Neural progenitor cell (in vitro differentiated cells): ENCODE measurements around the gene RNU4-1.

Experiments
- CTCF ChIP-seq: fragments of 200-600 bp; sonication (generic); IDR thresholded peaks from 2 replicates; pipeline ENCODE4 v1.5.1; 2017; ENCODE audit warnings: antibody characterized with exemption, mild to moderate bottlenecking
- EZH2 ChIP-seq: fragments of 200-600 bp; sonication (generic); IDR thresholded peaks from 2 replicates; pipeline ENCODE4 v1.6.1; 2017; ENCODE audit warnings: antibody characterized with exemption, mild to moderate bottlenecking, moderate library complexity

GRCh38 chr12:120259418-120260202, 33.4 kb downstream of the RNU4-1 start:
- TF ChIP-seq EZH2: no peak
- TF ChIP-seq CTCF: no peak
